Measurements from ENCODE around the gene ATG5. TPM values are rescaled to one million over a fixed set of nuclear protein-coding genes. Genes with fewer than 3 reads are reported as not detected.
A peak's percentile ranks its signal among the peaks of the same experiment; 100 is the strongest.

ATG5 gene
- total RNA-seq, 2 donors from 2014 or later, result 29.5 to 31.4 TPM

DNA sequence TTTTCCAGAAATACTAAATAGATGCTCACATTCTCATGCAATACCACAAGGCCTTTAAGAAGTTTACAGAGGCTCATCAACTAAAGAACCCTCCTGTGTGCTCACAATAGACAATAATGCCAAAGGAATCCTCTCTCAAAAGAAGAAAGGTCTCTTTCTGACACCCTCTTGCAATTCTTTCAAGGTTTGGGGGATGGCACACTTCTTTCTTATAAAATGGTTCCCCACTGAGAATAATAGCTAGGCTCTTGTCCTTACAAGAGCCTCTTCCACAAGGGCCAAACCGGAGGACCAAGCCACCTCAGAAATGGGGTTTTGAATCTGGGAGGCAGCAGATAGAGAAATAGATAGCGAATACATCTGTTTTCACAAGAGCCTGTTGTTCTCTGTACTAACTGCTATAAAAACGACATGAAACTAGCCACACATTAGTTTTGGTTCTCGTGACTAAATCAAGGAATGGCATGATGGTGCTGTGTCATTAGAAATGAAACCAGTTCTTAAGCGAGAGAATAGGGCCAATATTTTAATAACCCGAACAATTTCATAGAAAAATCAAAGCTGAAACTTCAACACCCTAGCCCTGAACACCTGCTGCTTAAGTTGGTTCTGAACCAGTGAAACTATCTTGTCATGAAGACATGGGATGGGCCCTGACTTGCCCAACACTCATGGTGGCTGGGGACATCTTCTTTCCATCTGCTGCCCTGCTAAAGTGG is 158.3 kb downstream of the ATG5 start:
- H3K27me3 Mint-ChIP-seq (ENCODE audit: insufficient read depth), result peaks cover 8% of the 10 kb centered on the region
- no peak overlapping the region for H3K4me3 Mint-ChIP-seq
- Histone ChIP-seq H3K4me3 (ENCODE audit: low read length) (no peak overlapping the region), H3K36me3 (ENCODE audit: control insufficient read depth, insufficient read depth, low read length) (no peaks in the 10 kb centered on the region), H3K4me1 (ENCODE audit: control insufficient read depth, insufficient read depth, low read length) (peaks cover 14% of the 10 kb centered on the region), H3K27ac (ENCODE audit: low read depth, low read length) (no peak overlapping the region), H3K9me3 (ENCODE audit: control insufficient read depth, low read length) (no peaks in the 10 kb centered on the region), H3K27me3 (ENCODE audit: control insufficient read depth, insufficient read depth, low read length, poor library complexity, severe bottlenecking) (no peaks in the 10 kb centered on the region), H3K9ac (ENCODE audit: extremely low read depth, low read length, poor library complexity, severe bottlenecking) (no peak overlapping the region)
- H3K27ac Mint-ChIP-seq, result no peak overlapping the region
- 82 to 100% methylated on average over 3 to 6 of the region's 6 CpGs for WGBS, 2 experiments (ENCODE audit: insufficient coverage in 1 of 2, insufficient read length in 1 of 2)
- TF ChIP-seq, protein P1, sequence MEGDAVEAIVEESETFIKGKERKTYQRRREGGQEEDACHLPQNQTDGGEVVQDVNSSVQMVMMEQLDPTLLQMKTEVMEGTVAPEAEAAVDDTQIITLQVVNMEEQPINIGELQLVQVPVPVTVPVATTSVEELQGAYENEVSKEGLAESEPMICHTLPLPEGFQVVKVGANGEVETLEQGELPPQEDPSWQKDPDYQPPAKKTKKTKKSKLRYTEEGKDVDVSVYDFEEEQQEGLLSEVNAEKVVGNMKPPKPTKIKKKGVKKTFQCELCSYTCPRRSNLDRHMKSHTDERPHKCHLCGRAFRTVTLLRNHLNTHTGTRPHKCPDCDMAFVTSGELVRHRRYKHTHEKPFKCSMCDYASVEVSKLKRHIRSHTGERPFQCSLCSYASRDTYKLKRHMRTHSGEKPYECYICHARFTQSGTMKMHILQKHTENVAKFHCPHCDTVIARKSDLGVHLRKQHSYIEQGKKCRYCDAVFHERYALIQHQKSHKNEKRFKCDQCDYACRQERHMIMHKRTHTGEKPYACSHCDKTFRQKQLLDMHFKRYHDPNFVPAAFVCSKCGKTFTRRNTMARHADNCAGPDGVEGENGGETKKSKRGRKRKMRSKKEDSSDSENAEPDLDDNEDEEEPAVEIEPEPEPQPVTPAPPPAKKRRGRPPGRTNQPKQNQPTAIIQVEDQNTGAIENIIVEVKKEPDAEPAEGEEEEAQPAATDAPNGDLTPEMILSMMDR (conservative IDR thresholded peaks at IDR 0.05), result no peak
- H3K36me3 Mint-ChIP-seq (ENCODE audit: low read depth), result no peaks in the 10 kb centered on the region
- H3K9me3 Mint-ChIP-seq, result no peaks in the 10 kb centered on the region
- DNase-seq, result peak; percentile 41
- H3K4me1 Mint-ChIP-seq, result peaks cover 20% of the 10 kb centered on the region

DNA sequence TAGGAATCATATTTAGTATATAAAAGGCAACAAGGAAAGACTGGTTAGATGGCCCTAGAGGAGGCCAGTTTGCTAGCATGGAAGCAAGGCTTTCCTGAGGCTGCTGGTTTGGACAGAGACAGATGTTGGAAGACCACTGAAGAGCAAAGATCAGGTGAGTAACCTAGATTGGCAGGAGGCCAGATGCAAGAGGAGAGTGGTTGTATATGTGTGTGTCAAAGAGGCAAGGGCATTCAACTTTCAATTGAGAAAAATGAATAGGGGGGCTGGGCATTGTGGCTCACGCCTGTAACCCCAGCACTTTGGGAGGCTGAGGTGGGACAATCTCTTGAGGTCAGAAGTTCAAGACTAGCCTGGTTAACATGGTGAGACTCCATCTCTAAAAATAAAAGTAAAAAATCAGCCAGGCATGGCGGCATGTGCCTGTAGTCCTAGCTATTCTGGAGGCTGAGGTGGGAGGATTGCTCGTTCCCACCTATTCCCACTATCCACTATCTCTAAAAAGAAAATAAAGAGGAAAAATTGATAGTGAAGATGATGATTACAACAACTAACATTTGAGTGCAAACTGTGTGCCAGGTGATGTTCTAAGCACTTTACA is 159.6 kb downstream of the ATG5 start:
- H3K9ac ChIP-seq (ENCODE audit: extremely low read depth, low read length, poor library complexity, severe bottlenecking), result no peak overlapping the region
- H3K4me1 Mint-ChIP-seq, result peaks cover 20% of the 10 kb centered on the region
- H3K27me3 Mint-ChIP-seq (ENCODE audit: insufficient read depth), result peaks cover 11% of the 10 kb centered on the region
- peak; percentile 28 for DNase-seq
- TF ChIP-seq, protein P1 (conservative IDR thresholded peaks at IDR 0.05), result no peak
- no peak overlapping the region for H3K4me3 Mint-ChIP-seq
- no peak overlapping the region for H3K27ac Mint-ChIP-seq
- peaks cover 2% of the 10 kb centered on the region for H3K27me3 ChIP-seq (ENCODE audit: control insufficient read depth, insufficient read depth, low read length, poor library complexity, severe bottlenecking)
- peaks cover 14% of the 10 kb centered on the region for H3K4me1 ChIP-seq (ENCODE audit: control insufficient read depth, insufficient read depth, low read length)
- H3K9me3 Mint-ChIP-seq, result no peaks in the 10 kb centered on the region
- H3K27ac ChIP-seq (ENCODE audit: low read depth, low read length), result no peak overlapping the region
- H3K36me3 ChIP-seq (ENCODE audit: control insufficient read depth, insufficient read depth, low read length), result no peaks in the 10 kb centered on the region
- no peaks in the 10 kb centered on the region for H3K9me3 ChIP-seq (ENCODE audit: control insufficient read depth, low read length)
- no peaks in the 10 kb centered on the region for H3K36me3 Mint-ChIP-seq (ENCODE audit: low read depth)
- WGBS, 2 experiments (ENCODE audit: insufficient coverage in 1 of 2, insufficient read length in 1 of 2), result 96 to 100% methylated on average over 1 to 2 of the region's 3 CpGs
- no peak overlapping the region for H3K4me3 ChIP-seq (ENCODE audit: low read length)

DNA sequence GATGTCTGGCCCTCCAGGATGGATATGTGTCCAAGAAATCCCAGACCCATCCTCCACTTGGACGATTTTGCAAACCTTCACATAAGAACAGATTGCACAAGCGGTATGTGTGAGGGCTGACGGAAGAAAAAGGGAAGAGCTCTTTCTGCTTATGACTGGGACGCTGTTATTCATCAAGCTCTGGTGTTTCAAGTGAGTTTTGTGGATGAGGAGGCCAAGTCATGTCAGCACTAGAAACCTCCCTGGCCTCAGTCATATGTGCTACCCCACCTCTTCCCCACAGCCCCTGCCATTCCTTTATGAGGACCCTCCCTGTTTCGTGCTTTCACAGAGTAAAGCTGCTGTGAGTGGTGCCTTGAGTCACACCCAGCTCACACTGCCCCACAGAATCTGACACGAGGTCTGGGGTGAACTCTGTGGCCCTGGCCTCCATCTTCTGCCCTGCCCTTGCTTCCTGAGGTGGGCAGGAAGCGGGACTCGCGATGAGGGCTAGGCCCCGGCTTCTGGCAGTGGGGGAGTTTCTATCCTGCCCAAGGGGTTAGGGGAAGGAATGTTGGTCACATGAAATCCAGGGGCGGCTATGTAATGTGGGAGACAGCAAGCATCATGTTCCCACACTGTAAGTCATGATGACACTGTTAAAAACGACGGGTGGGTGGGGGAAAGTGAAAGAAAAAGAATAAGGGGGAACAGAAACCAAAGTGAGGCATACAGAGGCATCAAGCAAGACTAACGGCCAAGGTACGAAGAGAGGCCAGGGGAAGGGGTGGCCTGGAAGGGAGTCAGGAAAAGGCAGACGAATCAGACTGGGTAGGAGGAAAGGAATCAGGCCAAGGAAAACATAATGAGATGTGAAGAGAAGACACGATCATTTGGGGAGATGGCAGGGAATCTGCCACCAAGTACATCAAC is 161.3 kb downstream of the ATG5 start:
- no peak for DNase-seq
- Histone ChIP-seq H3K36me3 (ENCODE audit: control insufficient read depth, insufficient read depth, low read length) (no peaks in the 10 kb centered on the region), H3K9ac (ENCODE audit: extremely low read depth, low read length, poor library complexity, severe bottlenecking) (no peak overlapping the region), H3K4me3 (ENCODE audit: low read length) (no peak overlapping the region), H3K4me1 (ENCODE audit: control insufficient read depth, insufficient read depth, low read length) (peaks cover 14% of the 10 kb centered on the region), H3K27me3 (ENCODE audit: control insufficient read depth, insufficient read depth, low read length, poor library complexity, severe bottlenecking) (peaks cover 20% of the 10 kb centered on the region), H3K27ac (ENCODE audit: low read depth, low read length) (no peak overlapping the region), H3K9me3 (ENCODE audit: control insufficient read depth, low read length) (no peaks in the 10 kb centered on the region)
- TF ChIP-seq, protein P1 (conservative IDR thresholded peaks at IDR 0.05), result no peak
- no peak overlapping the region for H3K4me3 Mint-ChIP-seq
- H3K27ac Mint-ChIP-seq, result no peak overlapping the region
- H3K9me3 Mint-ChIP-seq, result no peaks in the 10 kb centered on the region
- no peaks in the 10 kb centered on the region for H3K36me3 Mint-ChIP-seq (ENCODE audit: low read depth)
- peaks cover 25% of the 10 kb centered on the region for H3K27me3 Mint-ChIP-seq (ENCODE audit: insufficient read depth)
- peaks cover 20% of the 10 kb centered on the region for H3K4me1 Mint-ChIP-seq
- WGBS, 2 experiments (ENCODE audit: insufficient coverage in 1 of 2, insufficient read length in 1 of 2), result 94% methylated on average over 11 to 17 of the region's 17 CpGs
